Uterus (tissue), 4 donors: ENCODE results near the gene HPS3. TPM values are rescaled to one million over a fixed set of nuclear protein-coding genes. Genes with fewer than 3 reads are reported as not detected.

Source experiments
- DNase-seq, 2 donors: peaks; one replicate each; pipeline ENCODE4 v3.0.0-alpha.2; 2019 to 2020
- H3K27ac ChIP-seq, 2 donors: fragments of 200-600 bp; sonication (generic); 1 replicate in 1 of 2; 2 replicates in 1 of 2; pipeline ENCODE4 v1.5.1; 2016 to 2018
- H3K27me3 ChIP-seq, 2 donors: fragments of 200-600 bp; sonication (generic); one replicate each; pipeline ENCODE4 v1.5.1; 2018 to 2019; ENCODE audit warnings: control low read depth in 1 of 2
- H3K36me3 ChIP-seq, 2 donors: fragments of 200-600 bp; sonication (generic); one replicate each; pipeline ENCODE4 v1.5.1; 2019; ENCODE audit warnings: control low read depth in 1 of 2
- H3K4me1 ChIP-seq, 2 donors: fragments of 200-600 bp; sonication (generic); one replicate each; pipeline ENCODE4 v1.5.1; 2018 to 2019; ENCODE audit warnings: control low read depth in 1 of 2
- H3K4me3 ChIP-seq, 2 donors: fragments of 200-600 bp; sonication (generic); 1 replicate in 1 of 2; 2 replicates in 1 of 2; pipeline ENCODE4 v1.5.1; 2018 to 2019; ENCODE audit warnings: mild to moderate bottlenecking in 1 of 2
- H3K9me3 ChIP-seq, 2 donors: fragments of 200-600 bp; sonication (generic); one replicate each; pipeline ENCODE4 v1.5.1; 2019; ENCODE audit warnings: control low read depth in 1 of 2
- POLR2A ChIP-seq, 2 donors: fragments of 450-650 bp; IDR thresholded peaks; one replicate each; pipeline ENCODE4 v1.6.1; 2016; ENCODE audit warnings: antibody characterized with exemption in 2 of 2, mild to moderate bottlenecking in 1 of 2, moderate library complexity in 1 of 2
- intact Hi-C: fragments of 100-400 bp; cut with DNase I; formaldehyde crosslinking; loops from one replicate; pipeline ENCODE4 v1.15.1; 2023; ENCODE audit warnings: low total_unique reads
- total RNA-seq, 4 donors: library from RNA; depleted of rRNA in 3 of 4; stranded (reverse); fragments of >200 nt in 3 of 4; gene quantifications; one replicate each; pipeline versions ENCODE4 v1.1.0 to v1.2.4, GENCODE V29; 2014 to 2023
- TF ChIP-seq, protein P1 (sequence below), 4 experiments: fragments of 200-600 bp in 2 of 4; fragments of 450-650 bp in 2 of 4; sonication (generic) in 2 of 4; IDR thresholded peaks; one replicate each; pipeline ENCODE4 v1.5.1; 2016 to 2019; ENCODE audit warnings: antibody characterized with exemption in 4 of 4, mild to moderate bottlenecking in 2 of 4, moderate library complexity in 1 of 4
- donor health status: DM: yes; HTN: yes; CAD: no.

The HPS3 gene
- total RNA-seq, 4 donors from 2014 or later: 16.5 to 75.6 (median 31.7) TPM

DNA sequence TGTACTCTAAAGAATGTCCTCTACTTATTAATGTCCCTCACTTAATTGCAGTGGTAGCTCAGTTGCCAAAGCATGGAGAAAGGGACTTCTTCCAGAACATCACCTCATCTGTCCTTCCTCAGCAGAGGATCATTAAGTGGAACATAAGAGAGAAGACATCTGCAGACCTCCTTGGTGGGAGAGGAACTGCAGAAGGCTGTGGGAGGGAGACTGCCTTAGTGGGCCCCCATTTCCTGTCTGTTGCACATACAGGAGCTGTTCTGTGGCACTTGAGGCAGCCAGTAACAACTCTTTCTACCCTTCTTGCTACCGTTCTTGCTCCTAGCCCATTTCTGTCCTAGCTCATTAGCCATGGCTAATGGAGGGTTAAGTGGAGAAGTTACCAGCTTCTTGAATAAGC, 33.6 kb downstream of the HPS3 start:
- H3K4me1 ChIP-seq: no peaks in the 10 kb centered on the region
- DNase-seq: no peak
- no peak for TF ChIP-seq POLR2A (IDR thresholded peaks at IDR 0.05)
- TF ChIP-seq, protein P1, sequence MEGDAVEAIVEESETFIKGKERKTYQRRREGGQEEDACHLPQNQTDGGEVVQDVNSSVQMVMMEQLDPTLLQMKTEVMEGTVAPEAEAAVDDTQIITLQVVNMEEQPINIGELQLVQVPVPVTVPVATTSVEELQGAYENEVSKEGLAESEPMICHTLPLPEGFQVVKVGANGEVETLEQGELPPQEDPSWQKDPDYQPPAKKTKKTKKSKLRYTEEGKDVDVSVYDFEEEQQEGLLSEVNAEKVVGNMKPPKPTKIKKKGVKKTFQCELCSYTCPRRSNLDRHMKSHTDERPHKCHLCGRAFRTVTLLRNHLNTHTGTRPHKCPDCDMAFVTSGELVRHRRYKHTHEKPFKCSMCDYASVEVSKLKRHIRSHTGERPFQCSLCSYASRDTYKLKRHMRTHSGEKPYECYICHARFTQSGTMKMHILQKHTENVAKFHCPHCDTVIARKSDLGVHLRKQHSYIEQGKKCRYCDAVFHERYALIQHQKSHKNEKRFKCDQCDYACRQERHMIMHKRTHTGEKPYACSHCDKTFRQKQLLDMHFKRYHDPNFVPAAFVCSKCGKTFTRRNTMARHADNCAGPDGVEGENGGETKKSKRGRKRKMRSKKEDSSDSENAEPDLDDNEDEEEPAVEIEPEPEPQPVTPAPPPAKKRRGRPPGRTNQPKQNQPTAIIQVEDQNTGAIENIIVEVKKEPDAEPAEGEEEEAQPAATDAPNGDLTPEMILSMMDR (IDR thresholded peaks at IDR 0.05): no peak
- intact Hi-C loops: no loop called here
- H3K27ac ChIP-seq: no peak overlapping the region
- H3K9me3 ChIP-seq: no peaks in the 10 kb centered on the region
- H3K4me3 ChIP-seq: no peak overlapping the region
- H3K36me3 ChIP-seq: no peaks in the 10 kb centered on the region
- no peaks in the 10 kb centered on the region for H3K27me3 ChIP-seq

DNA sequence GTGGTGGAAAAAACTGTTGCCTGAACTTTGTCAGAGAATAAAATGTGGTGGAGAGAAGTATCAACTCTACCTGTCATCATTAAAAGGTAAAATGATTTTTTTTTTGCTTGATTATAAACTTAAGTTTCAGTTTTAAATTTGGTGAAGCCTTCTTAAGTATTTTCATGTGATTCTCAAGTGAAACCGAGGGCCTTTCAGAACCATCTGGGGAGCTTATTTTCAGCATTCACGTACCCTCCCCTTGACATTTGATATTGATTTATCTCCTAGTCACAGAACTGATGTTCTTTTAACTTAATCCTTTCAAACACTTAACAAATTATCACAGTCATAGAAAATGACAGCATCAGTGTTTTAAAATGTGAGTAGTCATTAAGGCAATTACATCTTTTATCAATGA, 38.5 kb downstream of the HPS3 start:
- H3K4me3 ChIP-seq: no peak overlapping the region
- H3K27me3 ChIP-seq: no peaks in the 10 kb centered on the region
- H3K9me3 ChIP-seq: no peaks in the 10 kb centered on the region
- intact Hi-C loops: no loop called here
- TF ChIP-seq, protein P1 (IDR thresholded peaks at IDR 0.05): no peak
- no peak for TF ChIP-seq POLR2A (IDR thresholded peaks at IDR 0.05)
- no peaks in the 10 kb centered on the region for H3K4me1 ChIP-seq
- no peak overlapping the region for H3K27ac ChIP-seq
- no peaks in the 10 kb centered on the region for H3K36me3 ChIP-seq
- DNase-seq: no peak

DNA sequence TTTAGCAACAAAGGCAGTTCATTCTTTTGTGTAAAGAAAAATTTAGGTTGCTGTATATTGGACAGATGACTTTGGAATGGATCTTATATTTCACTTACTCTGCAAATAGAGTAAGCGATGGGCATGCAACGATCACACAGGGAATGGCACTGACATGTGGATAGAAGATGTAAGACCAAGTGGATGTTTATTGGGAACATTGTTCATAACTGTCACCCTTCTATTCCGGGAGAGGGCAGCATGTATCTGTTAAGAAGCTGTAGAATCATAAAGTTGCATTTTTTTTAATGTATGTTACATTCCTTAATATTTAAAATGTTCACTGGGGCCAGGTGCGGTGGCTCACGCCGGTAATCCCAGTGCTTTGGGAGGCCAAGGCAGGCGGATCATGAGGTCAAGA, 41.2 kb downstream of the HPS3 start:
- no peak for TF ChIP-seq POLR2A (IDR thresholded peaks at IDR 0.05)
- TF ChIP-seq, protein P1 (IDR thresholded peaks at IDR 0.05): no peak
- no peaks in the 10 kb centered on the region for H3K36me3 ChIP-seq
- intact Hi-C loops: no loop called here
- H3K27me3 ChIP-seq: no peaks in the 10 kb centered on the region
- DNase-seq: no peak
- H3K4me3 ChIP-seq: no peak overlapping the region
- H3K27ac ChIP-seq: no peak overlapping the region
- H3K4me1 ChIP-seq: no peaks in the 10 kb centered on the region
- H3K9me3 ChIP-seq: no peaks in the 10 kb centered on the region

DNA sequence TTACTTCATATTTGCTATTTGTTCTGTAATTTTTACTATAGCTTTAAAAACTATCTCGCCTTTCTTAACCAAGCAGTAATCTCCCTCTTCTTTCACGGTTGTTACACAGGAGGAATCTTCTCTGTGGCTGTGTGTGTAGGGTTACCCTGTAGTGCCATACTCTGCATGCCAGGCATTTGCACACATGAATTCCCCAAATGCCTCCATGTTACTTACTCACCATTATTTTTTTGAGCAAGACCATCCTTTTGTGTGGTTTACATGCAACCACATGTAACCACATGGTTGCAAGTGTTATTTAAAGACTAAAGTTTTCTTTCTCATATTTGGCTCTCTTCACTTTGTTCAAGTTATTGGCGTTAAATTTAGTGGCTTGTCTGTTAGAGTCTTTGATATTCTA, 45.5 kb downstream of the HPS3 start:
- no peak for DNase-seq
- H3K27ac ChIP-seq: no peak overlapping the region
- intact Hi-C loops: no loop called here
- no peaks in the 10 kb centered on the region for H3K9me3 ChIP-seq
- TF ChIP-seq, protein P1 (IDR thresholded peaks at IDR 0.05): no peak
- no peak for TF ChIP-seq POLR2A (IDR thresholded peaks at IDR 0.05)
- no peaks in the 10 kb centered on the region for H3K36me3 ChIP-seq
- H3K27me3 ChIP-seq: no peaks in the 10 kb centered on the region
- H3K4me1 ChIP-seq: peaks cover 0 to 12% of the 10 kb centered on the region in 2 donors
- H3K4me3 ChIP-seq: no peak overlapping the region

DNA sequence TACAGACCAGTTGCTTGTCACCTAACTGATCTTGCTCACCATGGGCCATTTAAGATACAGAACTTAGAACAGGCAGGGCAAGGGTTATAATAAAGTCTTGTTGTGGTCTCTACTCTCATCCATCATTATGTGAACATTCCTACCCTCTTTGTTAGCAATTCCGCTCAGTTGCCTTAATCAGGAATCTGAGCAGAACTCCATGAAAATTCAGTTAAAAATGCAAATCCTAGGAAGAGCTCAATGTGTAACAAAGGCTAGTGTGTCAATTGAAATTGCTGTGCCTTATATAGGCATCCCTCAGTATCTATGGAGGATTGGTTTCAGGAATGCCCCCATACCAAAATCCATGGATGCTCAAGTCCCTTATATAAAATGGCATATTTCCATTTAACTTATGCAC, 47.7 kb downstream of the HPS3 start:
- Histone ChIP-seq H3K27me3 (no peaks in the 10 kb centered on the region), H3K4me3 (no peak overlapping the region), H3K9me3 (no peaks in the 10 kb centered on the region), H3K27ac (no peak overlapping the region), H3K4me1 (peaks cover 0 to 12% of the 10 kb centered on the region in 2 donors), H3K36me3 (no peaks in the 10 kb centered on the region)
- intact Hi-C loops: no loop called here
- TF ChIP-seq POLR2A (IDR thresholded peaks at IDR 0.05): no peak
- TF ChIP-seq, protein P1 (IDR thresholded peaks at IDR 0.05): no peak
- DNase-seq: no peak
